ENCODE measurements around the gene CCDC24.

CCDC24 gene

DNA sequence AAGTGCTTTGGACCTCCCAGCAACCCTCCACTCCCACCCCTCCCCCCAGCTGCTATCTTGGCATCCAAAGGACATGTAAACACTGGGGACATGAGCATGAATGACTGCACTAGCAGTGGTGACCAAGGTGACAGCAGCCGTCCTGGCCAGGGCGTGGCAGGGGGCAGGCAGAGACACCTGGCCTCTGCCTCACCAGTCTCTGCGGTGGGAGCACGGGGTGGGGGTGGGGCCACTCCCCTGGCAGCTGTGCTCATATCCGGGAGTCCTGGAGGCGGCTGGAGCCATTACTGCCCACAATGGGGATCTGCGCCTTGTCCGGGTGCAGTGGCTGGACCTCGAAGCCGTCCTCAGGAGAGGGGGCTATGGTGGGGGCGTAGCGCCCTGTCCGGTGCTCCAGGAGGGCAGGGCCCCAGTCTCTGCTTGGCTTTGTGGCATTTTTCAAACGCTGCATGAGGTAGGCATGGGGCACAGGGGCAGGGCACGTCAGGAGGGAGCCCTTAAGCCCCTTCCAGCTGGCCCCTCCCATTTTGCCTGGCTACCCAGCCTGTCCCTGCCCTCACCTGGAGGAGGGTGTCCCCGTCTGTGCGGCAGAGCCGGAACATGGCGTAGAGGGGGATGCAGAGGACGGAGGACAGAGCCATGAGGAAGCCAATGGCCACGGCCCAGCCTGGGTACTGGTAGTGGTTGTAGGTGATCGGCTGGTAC, 6.0 kb downstream of the CCDC24 start:
- DNase-seq (ENCODE audit: low read depth in 2 of 2): no peak

DNA sequence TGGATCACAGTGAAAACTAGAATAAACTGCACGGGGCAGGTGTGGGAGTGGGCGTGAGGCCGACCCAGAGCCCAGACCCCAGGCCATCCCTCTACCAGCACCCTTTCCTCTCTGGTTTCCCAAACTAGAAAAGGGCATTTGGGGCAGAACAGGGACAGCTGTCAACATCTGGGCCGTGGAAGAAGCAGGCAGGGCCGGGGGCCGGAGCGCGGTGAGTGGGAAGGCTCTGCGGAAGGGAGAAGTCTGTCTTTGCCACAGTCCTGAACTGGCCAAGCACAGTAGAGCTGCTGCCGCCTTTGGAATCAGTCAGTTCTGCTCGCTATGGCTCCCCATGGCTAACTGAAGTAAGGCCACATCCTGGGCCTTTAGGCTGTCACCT, 6.6 kb downstream of the CCDC24 start:
- no peak for DNase-seq (ENCODE audit: low read depth in 2 of 2)

DNA sequence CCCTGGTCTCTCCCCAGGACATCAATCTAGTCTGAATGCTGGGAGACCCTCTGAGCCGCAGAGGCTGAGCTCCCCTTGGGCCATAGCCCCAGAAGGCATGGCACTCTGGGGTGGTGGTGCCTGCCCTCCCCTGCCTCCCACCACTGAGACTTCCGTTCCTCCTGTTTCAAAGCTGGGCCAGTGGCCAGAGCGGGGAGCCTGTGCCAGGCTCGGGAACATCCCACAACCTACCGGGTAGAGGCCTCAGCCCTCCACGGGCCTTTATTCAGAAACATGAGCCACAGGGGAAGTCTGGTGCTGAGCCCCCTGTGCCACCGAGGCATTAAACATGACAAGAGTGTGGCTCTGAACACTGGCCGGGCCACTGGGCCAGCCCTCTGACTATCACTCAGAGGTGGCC, 8.1 kb downstream of the CCDC24 start:
- DNase-seq (ENCODE audit: low read depth in 2 of 2): no peak

DNA sequence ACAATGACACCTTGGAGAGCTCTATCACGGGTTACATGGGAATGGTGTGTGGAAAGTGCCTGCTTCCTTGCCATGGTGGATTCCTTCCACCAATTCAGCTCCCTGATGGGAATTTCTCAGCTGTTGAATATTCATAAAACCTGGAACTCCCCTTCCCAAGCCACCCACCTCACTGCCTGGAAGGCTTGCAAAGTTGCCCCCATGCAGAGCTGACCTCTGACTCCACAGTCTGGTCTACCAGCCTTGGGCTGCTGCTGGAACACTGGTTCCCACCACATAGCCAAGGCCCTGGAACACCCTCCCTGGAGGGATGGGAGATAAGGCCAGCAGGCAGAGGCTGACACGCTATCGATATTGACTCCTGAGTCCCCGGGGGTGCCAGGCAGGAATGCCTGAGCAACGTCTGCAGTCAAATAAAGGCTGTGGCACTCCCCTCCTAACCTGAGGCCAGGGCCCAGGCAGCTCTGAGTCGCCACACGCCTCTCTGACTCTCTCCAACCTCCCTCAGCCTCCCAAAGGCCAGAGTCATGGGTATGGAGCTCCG, 8.8 kb downstream of the CCDC24 start:
- DNase-seq (ENCODE audit: low read depth in 2 of 2): no peak

- DNase-seq (ENCODE audit: low read depth in 2 of 2): no peak
These were observed 10.8 kb downstream of the CCDC24 start for GRCh38 chr1:44002165-44002564.

GRCh38 chr1:44002606-44003157, 11.3 kb downstream of the CCDC24 start:
- no peak for DNase-seq (ENCODE audit: low read depth in 2 of 2)

DNA sequence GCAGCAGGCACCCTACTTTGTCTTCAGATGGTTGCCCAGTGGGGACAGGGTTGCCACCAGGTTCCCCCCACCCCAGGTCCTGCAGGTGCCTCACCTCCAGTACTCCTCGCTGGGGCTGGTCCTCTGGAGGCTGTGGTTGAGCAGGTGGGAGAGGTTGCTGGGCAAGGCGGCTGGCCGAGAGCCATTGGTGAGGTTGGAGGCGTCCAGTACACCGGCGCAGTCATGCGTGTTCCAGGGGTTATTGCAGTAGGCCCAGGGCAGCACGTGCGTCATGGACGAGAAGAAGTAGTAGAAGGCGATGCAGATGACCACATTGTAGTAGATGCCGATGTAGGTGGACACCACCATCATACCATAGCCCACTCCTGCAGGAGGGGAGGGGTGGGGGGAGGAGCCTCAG, 16.9 kb downstream of the CCDC24 start:
- no peak for DNase-seq (ENCODE audit: low read depth in 2 of 2)

- DNase-seq (ENCODE audit: low read depth in 2 of 2): no peak
These were observed 19.6 kb downstream of the CCDC24 start for GRCh38 chr1:44010935-44011471.

DNA sequence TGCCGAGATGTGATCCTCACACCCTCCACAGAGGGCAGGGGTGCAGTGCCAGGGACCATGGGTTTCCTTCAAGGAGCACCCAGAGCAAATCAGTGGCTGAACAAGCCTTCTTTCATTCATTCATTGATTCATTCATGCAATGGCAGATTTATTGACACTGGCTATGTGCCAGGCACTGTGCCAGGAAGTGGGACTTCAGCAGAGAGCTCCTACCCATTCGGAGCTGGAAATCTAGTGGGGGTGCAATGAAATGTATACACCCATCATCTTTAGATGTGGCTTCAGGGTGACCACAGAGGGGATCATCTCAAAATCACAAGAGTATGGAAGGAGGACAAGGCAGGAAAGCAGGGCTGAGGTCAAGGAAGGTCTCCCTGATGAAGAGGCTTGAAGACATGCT, 21.0 kb downstream of the CCDC24 start:
- DNase-seq (ENCODE audit: low read depth in 2 of 2): no peak

- DNase-seq (ENCODE audit: low read depth in 2 of 2): no peak
These were observed 21.7 kb downstream of the CCDC24 start for GRCh38 chr1:44012941-44013609.

DNA sequence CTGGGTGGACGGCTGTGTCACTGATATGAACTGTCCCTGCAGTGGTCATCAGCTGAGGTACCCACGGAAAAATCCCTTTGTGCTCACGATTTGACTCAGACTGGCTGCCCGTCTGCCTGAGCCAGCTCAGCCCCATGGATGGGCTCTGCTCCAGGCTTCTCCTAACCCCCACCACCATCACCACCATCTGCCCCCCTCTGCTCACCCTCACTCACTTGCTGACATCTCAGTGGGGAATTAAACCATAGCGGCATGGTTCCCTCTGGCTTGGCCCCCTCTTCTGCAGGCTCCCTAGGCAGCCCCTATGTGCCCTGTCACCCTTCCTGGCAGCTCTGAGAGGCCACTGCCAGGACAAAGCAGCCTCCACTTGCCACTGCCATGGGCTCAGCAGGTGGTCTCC, 22.6 kb downstream of the CCDC24 start:
- no peak for DNase-seq (ENCODE audit: low read depth in 2 of 2)

GRCh38 chr1:44014365-44015104, 23.1 kb downstream of the CCDC24 start:
- DNase-seq (ENCODE audit: low read depth in 2 of 2): no peak

- no peak for DNase-seq (ENCODE audit: low read depth in 2 of 2)
These were observed 23.8 kb downstream of the CCDC24 start for GRCh38 chr1:44015206-44015605.

DNA sequence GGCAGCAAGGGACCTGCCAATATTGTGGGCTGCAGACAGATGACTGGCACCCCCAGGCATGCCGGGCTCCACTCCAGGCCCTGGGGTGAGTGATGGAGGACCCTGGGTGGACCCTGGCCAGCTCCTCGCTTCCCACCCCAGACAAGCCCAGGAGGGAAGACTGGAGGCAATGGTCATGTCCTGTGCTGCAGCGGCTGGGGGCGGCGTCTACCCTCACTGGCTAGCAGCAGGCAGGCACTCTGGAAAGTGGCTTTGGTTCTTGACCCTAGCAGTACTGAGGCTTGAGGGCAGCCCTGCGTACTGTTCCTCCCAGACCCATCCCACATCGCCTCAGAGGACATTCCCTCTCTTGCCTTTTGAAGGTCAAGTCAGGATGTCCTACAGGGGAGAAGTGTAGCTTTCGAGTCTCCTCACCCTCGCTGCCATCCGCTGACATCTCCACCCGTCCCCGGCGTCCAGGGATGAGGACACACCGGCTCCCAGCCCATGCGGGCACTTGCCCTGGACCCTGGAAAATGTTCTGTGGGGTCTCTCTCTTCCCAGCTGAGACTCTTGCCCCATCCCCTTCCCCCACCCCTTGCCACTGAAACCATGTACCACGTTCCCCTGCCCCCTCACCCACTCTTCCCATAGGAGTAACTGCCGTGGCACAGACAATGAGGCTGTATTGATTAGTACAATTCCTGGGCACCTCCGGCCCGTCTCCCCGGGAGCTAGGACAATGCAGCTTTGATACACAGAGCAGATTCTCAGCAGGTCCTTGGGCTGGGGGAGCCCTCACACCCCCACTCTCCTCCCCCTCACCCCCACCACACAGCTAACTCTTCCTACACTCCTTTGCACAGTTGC, 24.9 kb downstream of the CCDC24 start:
- no peak for DNase-seq (ENCODE audit: low read depth in 2 of 2)

DNA sequence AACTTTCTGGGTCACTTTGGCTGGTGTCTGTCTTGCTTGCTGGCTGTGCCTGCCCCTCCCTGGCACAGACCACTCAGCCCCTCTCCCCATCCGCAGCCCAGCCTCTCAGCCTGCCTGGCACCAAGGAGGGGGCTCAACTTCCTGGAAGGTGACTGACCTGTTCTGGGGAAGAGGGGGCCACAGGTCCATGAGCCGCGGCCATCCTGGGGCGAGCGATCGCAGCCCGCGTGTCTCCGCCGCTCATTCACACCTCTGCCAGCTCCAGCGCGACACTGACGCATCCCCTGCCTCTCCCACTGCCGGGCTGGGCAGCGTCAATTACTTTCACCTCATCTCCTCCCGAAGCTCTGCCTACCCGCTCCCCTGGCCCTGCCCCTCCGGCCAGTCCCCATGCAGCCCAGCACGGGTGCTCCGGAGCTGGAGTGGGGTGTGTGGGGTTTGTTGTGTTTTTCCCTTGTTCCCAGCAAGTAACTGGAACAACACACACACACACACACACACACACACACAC, 25.5 kb downstream of the CCDC24 start:
- no peak for DNase-seq (ENCODE audit: low read depth in 2 of 2)

GRCh38 chr1:44019466-44019948, 28.1 kb downstream of the CCDC24 start:
- DNase-seq (ENCODE audit: low read depth in 2 of 2): no peak

GRCh38 chr1:44020464-44020863, 29.1 kb downstream of the CCDC24 start:
- no peak for DNase-seq (ENCODE audit: low read depth in 2 of 2)

GRCh38 chr1:44021156-44021555, 29.8 kb downstream of the CCDC24 start:
- DNase-seq (ENCODE audit: low read depth in 2 of 2): no peak

GRCh38 chr1:44021581-44022321, 30.4 kb downstream of the CCDC24 start:
- no peak for DNase-seq (ENCODE audit: low read depth in 2 of 2)

Measured in fibroblast of skin of left biceps (primary cell).